NCI-H345 treated with DMSO at 0.1 percent for 48 hours (cell line): Measurements from ENCODE around the gene ESPN.

ENCODE experiments used
- DNase-seq: peaks from one replicate; lab custom pipeline; 2025; ENCODE audit not compliant: unreplicated experiment; lab: John Stamatoyannopoulos, UW

The ESPN gene

DNA sequence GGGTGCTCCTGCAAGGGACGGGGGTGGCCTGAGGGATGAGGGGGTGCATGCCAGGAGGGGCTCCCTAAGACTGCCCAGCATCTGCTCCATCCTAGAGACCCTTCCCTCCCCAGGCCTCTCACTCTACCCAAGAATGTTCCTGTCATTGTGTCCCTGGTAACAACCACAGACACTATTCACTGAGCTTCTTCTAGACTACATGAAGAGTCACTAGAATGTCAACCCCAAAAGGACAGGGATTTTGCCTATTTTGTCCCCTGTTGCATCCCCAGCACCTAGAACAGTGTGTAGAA lies 38.5 kb downstream of the ESPN start:
- no peak for DNase-seq

DNA sequence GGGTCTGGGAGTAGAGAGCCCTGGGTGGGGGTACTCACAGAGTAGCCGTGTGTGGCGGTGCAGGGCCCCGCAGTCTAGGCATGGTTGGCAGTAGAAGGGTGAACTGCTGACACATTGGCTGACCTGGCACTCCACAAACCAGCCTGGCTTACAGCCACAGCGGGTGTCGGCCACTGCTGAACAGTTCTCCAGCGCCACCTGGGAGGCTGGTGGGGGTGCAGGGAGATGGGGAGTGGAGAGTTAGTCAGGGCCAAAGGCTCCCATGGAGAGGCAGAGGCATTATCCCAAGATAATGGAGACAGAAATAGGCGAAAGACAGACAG lies 39.9 kb downstream of the ESPN start:
- DNase-seq = no peak

DNA sequence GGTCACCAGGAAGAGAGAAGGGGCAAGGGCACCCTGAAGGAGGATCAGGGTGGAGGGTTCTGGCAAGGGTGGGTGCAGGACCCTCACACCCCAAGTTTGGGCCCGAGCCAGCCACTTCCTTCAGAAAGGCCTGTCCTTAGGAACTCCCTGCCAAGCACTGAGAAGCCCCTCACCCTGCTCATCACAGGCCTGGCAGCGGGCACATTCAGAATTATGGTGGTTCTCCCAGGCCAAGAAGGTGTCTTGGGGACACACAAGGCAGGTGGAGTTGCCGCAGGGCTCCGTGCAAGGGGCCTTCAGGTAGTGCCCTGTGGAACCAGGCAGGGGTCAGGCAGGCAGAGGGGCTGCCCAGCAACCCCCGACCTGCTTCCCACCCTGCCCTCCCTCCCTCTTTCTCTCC lies 40.3 kb downstream of the ESPN start:
- no peak for DNase-seq

DNA sequence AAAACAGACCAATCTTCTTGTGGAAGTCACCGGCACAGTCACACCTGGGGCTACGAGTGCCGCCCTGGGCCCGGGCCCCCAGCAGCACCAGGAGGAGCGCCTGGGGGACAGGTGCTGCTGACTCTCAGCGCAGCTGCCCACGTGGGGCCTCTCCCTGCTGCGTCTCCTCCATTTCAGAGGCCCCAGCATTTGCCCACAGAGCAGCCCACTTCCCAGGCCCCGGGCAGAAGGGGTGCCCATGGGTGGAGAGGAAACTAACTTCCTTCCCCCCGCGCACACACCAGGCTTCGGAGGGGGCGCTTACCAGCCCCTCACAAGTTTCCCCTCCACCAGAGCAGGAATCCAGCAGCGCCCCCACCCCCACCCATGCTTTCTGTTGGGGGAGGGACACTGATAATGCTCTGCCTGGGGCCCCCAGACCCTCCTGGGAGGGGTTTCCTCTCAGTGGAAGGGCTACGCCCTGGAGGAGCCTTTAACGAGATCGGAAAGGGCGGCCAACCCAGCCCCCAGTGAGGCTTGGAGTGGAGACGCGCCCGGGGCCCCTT lies 41.0 kb downstream of the ESPN start:
- no peak for DNase-seq

DNA sequence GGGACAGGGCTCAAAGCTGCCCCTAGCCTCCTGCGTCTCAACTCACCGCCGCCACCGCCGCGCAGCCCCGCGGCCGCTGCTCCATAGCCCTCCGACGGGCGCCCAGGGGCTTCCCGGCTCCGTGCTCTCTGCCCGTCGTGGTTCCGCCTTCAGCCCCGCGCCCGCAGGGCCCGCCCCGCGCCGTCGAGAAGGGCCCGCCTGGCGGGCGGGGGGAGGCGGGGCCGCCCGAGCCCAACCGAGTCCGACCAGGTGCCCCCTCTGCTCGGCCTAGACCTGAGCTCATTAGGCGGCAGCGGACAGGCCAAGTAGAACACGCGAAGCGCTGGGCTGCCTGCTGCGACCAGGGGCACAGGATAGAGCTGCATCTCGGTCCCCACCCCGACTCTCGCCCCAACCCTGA lies 41.4 kb downstream of the ESPN start, which contains the start of gene TNFRSF25:
Gene TNFRSF25, minus strand, starts transcription at position 151 of the 400 bp plus-strand sequence. Its CDS starts 66 bp downstream, at position 85.
- DNase-seq = no peak

DNA sequence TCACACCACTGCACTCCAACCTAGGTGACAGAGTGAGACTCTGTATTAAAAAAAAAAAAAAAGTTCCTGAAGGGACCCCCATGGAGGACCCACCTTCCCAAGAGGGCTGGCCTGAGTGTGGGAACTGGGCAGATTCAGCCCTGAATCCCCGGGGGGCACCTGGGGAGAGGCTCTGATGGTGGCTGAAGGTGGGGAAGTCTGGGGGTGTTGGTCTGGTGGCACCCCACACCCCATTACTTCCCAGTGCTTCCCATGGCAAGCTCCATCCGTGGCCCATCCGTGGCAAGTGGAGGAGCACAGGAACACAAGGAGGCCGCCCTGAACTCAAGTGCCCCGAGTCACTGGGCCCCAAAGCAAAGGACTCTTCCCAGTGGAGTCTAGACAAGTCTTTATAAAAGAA lies 42.2 kb downstream of the ESPN start:
- no peak for DNase-seq

DNA sequence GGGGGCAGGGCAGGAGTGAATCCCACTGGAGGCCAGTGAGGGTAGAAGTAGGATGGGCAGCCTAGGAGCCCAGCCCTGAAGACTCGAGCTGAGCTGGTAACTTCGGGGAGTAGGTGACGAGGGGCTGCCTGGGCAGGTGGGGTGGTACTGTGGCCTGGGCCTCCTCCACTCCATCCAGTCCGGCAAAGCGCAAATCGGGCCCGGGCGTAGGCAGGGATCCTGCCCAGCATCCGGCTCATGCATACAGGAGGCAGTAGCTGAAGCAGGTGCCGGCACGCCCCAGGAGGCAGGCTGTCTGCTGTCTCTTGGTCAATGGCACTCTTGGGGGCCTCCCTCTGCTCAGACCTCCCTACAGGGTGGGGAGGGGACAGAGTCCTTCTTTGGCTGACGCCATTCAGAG lies 42.6 kb downstream of the ESPN start:
- DNase-seq = no peak

DNA sequence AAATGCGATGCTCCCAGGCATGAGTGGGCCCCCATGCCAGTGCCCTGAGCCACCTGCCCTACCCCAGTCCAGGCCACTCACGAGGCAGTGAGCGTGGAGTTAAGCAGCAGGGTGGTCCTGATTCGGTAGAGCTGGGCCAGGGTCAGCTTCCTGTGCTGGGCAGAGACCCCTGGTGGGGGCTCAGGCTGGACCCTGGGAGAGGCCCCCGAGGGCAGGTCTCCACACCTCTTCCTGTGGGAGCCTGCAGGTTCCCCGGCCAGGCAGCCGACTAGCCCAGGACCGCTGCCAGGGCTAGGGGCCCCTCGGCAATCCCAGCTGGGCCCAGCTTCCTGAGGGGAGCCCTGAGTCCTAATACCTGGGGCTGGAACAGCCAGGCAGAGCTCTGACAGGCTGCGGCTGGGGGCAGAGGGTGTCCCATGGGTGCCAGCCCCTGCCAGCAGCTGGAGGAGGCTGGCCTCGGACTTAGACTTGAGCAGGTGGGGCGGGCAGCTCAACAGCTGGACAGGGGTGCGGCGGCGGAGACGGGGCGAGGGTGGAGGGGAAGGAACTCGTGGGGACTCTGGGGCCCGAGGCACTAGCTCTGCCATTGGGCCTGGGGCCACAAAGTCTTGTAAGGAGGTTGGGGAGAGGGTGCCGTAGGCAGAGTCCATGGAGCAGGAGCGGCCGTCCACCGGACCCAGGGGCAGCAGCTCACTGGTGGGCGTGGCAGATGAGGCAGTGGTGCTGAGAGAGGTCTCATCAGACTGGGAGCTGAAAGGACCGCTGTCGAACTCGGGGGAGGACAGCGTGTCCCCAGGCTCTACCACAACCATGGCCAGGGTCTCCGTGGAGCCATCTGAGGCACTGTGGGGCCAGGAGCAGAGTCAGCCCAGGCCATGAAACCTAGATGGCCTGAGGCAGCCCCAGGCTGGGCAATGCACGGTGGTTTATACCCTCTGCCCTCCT lies 43.4 kb downstream of the ESPN start:
- no peak for DNase-seq

DNA sequence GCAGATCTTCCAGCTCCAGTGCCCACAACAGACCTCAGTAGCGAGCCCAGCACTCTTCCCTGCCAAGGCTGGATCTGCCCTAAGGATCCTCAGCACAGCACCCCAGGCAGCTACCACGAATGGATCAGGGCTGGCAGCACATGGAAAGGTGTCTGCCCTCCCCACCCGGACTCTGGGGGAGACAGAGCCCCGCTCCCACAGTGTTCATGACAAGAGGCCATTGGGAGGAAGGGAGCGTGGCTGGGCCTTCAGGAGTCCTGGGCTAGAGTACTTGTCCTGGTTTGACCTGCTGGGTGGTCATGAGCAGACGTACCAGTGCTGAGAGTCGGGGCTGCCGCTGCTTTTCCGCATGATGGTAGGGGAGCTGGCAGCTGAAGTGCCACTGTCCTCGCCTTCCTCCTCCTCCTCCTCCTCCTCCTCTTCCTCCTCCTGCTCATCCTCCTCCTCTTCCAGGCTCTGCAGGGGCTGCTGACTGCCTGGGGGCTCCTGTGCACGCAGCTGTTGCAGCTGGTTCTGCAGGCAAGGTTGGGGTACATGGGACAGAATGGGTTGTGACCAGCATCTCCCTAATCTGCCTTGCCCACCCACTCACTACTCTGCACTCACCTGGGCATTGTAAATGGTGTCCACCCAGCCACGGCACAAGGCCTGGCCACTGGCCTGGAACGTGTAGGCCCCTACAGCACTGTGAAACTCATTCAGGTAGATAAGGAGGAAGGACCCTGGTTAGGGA lies 44.3 kb downstream of the ESPN start:
- no peak for DNase-seq

DNA sequence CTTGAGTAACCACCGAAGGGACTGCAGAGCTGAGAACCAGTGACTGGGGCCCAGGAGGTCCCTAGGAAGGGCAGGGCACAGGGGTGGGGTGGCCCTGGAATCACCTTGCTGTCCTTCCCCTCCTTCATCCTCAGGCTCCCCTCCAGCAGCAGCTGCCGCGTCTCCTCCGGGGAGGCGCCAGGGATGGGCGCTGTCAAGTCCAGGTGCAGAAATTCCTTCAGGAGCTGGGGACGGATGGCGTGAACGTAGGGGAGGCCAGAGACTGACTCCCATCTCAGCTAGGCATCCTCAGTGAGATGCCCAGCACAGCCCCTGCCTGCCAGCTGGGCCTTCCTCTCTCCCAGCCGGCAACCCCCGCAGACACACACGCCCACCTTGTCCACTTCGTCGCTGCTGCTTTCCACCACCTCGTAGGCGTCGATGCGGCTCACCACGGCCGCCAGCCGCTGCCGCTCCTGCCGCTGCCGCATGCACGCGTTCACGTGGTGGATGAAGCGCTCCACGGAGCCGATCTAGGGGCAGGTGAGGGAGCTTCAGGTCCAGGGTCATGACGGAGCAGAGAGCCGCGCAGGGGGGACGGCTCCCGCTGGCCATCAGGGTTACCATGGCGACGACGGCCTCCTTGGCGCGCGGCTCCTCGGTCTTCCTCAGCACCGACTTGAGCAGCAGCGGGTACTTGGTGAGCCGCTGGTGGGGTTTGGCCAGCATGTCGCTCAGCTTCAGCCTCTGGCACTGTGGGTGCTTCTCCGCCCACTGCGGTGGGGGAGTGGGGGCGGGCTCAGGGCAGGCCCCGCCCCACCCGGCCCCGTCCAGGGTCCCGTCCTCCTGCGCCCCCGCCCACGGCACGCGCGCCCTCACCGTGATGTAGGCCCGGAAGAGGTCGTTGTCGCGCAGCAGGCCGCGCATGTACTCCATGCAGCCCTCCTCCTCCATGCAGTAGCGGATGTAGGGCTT lies 45.8 kb downstream of the ESPN start:
- DNase-seq = no peak

DNA sequence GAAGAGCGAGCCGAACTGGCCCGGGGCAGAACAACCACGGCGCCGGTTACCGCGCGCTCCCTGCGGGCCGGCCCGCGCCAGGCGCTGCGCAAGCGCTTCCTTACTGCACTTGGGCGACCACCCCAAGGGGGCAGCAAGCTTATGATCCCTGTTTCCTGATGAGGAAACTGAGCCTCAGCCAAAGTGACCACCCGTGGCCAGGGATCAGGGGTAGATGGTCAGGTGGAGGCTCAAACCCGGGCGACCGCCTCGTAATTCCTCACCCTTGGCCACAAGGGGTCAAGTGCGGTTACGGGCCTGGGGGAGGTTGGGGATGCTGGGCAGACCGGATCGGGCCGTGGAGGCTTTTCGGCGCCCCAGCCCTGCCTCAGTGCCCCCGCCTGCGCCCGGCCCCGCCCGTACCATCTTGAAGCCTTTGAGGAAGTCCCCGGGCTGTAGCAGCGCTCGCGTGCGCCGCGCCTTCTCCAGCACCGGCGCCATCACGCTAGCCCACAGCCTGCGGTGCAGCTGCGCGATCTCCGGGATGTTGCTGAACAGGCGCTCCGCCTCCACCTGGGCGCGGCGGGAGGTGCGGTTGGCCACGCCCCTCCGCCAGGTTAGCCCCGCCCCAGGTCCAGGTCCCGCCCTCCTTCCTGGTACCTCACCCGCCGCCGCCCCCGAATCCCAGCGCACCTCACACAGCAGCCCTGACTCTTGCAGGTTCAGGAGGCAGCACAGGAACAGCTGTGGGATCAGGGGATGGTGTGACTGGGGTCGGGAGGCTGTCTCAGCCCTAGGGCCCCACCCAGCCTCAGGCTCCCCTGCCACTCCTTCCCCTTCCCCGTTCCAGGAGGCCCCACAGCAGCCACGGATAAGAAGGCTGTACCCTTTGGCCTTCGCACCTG lies 46.8 kb downstream of the ESPN start:
- no peak for DNase-seq

DNA sequence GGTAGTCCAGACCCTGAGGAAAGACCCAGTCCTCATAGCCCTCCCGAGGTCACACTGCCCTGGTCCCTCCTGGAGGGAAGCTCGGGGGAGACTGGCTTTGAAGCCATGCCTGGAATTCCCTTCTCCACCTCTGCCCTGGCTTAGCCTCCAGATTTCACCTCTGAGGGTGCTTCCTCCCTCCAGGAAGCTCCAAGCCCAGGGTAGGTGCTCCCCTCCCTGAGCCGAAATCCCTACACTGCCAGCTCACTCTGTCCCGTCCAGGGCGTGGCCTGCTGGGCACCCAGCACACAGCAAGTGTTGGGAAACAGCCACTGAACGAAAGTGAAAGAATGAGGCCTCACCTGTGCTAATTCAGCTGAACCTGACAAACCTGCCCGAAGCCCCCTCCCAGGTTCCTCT lies 47.4 kb downstream of the ESPN start:
- no peak for DNase-seq

DNA sequence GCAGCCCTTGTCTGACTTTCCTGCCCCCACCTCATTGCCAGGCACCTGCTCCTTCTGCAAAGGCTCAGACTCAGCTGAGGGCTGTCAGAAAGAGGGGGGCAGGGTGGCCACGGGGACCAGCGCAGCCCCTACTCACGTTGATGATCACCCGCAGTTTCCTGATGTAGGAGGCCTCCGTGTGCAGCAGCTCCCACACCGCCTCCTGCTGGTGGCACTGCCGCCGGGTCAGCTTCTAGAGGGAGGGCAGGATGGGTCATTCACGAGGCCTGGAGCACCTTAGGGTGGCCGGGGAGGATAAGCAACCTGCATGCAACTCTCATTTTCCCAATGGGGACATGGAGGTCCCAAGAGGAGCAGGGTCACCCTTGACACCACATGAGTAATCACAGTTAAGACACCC lies 47.8 kb downstream of the ESPN start:
- no peak for DNase-seq

DNA sequence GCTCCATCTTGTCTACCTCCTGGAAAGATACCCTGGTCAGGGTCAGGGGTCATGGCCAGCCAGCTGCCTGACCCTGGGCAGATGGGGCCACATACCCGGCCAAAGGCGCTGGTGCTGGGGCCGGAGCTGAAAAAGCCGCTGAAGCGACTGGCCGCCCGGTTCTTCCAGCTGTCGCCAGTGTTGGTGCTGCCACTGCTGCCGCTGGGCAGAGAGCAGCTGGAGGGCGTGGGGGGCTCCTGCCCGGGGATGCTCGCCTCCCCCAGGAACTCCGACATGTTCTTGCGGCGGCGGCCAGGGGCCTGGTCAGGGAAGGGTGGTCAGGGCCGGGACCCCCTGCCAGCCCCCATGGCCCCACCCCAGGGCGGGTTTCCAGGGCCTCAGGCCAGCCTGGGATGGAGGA lies 48.6 kb downstream of the ESPN start:
- DNase-seq = no peak

DNA sequence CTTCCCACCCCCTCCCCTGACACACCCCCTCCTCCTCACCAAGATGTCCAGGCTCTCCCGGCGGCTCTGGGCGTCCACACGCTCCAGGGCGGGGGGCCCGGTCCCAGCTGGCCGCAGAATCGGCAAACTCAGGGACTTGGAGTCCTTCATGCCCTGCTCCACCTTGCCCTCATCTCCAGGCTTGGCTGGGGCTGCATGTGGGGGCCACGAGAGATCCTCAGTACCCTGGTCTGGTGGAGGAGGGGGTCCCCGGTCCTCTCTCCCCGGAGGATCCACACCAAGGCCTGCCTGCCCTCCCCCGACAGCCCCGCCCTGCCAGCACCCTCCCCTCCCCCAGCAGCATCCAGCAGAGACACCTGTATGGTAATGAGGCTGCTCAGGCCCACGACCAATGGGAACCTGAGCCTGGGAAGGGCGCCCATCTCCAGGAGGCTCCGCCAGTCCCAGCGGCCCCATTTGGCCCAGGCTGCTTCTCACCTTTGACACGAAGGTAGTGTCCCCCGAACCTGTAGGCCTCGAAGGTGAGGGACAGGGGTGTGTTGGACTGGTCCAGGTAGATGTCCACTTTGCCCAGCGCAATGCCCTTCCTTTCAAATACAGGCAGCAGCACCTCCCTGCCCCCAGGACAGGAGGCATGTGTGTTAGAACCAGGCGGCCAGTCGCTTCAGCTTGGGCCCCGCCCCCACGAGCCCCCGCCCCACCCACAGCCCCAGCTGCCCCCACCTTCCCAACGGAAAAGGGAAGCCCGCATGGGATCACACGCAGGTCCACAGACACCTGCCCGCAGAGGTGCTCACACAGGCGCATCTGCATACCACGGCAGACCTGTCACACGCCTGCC lies 49.6 kb downstream of the ESPN start:
- DNase-seq = peak; percentile 89

DNA sequence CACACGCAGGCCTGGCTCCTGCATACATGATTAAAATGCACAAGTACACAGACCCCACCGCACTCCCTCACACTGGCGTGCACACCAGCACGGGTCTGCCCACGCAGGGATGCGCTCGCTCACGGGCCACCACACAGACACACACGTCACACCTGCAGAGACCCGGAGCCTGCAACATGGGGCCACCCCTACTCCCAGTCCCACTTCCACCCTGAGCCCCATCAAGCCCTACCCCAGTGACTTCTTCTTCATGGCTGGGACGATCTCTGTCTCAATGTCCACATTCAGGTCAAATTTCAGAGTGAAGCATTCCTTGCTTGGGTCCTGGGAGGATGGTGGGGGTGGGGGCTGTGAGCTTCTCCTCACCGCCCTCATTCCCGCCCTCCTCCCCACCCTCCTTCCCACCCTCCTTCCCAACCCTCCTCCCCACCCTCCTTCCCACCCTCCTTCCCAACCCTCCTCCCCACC lies 50.3 kb downstream of the ESPN start:
- no peak for DNase-seq

DNA sequence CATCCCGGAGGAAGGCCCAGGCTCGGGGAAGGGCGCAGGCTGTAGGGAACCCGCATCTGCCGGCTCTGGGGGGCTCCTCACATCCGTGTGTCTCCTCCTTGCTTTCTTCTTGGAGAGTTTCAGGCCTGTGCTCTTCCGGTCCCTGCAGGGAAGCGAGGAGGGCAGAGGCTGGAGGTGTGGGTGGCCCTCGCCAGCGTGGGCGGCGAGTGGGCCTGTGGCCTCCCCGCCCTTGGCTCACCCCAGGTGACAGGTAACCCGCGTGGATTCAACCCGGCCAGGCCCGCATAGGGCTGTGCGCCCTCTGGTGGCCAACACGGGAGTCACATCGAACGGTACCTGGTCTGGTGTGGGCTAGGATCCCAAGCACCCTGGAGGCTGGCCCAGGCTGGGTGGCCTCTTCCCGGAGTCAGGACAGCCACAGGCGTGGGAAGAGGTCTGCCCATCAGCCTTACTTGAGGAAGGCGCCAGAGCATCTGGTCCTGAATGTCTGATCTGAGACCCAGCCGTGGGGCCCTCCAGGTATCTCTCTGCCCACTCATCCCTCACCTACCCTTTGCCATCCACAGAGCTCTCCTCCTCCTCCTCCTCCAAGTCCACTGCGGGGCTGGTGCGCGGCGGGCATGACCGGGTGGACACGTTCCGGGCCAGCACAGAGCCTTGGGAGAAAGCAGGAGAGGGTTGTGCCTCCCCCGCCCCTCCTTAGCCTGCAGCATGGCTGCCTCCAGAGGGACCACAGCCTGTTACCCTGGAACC lies 51.0 kb downstream of the ESPN start:
- DNase-seq = peak; percentile 61

DNA sequence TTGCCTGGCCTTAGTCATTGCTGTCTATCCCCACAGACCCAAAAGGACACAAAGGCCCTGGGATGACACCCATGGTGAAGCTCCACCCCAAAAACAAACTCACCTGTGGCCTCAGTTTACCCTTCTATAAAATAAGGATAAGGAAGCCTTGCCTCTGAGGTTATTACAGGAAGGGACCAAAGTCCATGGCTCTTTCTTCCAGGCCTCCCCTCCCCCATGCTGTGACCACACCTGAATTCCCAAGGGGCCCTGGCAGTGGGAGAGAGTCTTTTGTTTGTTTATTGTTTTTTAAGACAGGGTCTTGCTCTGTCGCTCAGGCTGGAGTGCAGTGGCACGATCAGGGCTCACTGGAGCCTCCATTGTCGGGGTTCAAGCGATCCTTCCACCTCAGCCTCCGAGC lies 51.9 kb downstream of the ESPN start:
- DNase-seq = no peak
